ENCODE results near the gene MCM9. TPM values are rescaled to one million over a fixed set of nuclear protein-coding genes. Genes with fewer than 3 reads are reported as not detected.

Gene MCM9
- polyA plus RNA-seq, 2 of the 4 experiments (the other 2 are of a cell fraction) = 5.1 to 5.4 TPM

DNA sequence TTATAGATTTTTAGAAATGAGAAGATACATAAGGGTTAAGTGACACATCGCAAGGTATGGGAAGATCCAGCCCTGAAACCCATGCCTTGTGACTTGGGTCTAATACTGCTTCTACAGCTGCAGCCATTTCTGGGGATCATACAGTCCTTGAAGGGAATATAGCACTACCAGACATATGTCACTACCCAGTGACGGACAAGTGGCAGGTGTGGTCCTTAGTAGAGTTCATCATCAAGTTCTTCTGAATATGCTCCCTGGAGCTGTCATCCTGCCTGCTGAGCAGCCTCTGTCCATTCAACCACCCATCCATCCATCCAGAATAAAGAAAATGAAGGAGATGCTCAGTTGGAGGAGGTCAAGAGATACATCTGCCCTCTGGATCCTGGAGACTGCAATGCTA, 159.6 kb downstream of the MCM9 start:
- no peak for ATAC-seq
- no peak for FAIRE-seq
- Histone ChIP-seq H3K4me1 (no peaks in the 10 kb centered on the region), H3K4me2 (no peak overlapping the region), H3K27ac (no peak overlapping the region), H3K9me3 (no peaks in the 10 kb centered on the region), H3K4me3 (no peak overlapping the region)
- TF ChIP-seq NFE2L2 (conservative IDR thresholded peaks at IDR 0.05; ENCODE audit: low read length) (no peak), ELK1 (IDR thresholded peaks at IDR 0.05; ENCODE audit: low read depth, low read length) (no peak)
- TF ChIP-seq, protein P1, sequence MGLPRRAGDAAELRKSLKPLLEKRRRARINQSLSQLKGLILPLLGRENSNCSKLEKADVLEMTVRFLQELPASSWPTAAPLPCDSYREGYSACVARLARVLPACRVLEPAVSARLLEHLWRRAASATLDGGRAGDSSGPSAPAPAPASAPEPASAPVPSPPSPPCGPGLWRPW (IDR thresholded peaks at IDR 0.05) = no peak
- CTCF ChIA-PET = interaction anchor here (0.6 to 0.8 kb wide), 3 partner anchors 9 to 210 kb away, joined by 3 to 4 read pairs (median 4); no protein-coding TSS in a partner anchor
- no peak for DNase-seq (ENCODE audit: low read depth in 1 of 2, low spot score in 1 of 2)
- WGBS (ENCODE audit: missing lambda C conversion rate) = 96% methylated on average over 2 of the region's 2 CpGs
- POLR2A ChIA-PET = no interaction called here

DNA sequence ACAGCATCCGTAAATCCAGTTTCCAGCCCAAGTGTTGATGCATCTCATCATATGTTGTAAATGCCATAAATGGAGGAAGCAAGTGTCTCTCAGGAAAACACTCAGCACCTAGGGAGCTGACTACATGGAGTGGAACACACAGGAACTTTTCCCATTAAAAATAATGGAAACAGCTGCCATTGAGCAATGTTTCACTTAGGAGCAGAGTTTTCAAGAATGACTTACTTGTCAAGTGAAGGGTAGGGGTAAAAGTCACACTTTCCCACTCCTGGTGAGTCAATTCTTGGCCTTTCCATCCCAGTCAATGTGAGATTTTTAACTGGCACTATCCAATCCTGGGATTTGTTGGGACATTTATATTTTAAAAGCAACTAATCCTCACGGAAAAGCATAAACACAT, 160.4 kb downstream of the MCM9 start:
- H3K9me3 ChIP-seq = no peaks in the 10 kb centered on the region
- H3K4me3 ChIP-seq = no peak overlapping the region
- no peak overlapping the region for H3K4me2 ChIP-seq
- FAIRE-seq = no peak
- ATAC-seq = no peak
- DNase-seq (ENCODE audit: low read depth in 1 of 2, low spot score in 1 of 2) = no peak
- POLR2A ChIA-PET = no interaction called here
- no peaks in the 10 kb centered on the region for H3K4me1 ChIP-seq
- CTCF ChIA-PET = no interaction called here
- no peak for TF ChIP-seq ZC3H11A (IDR thresholded peaks at IDR 0.05)
- no peak for TF ChIP-seq HOXB5 (CRISPR knock-in tag; IDR thresholded peaks at IDR 0.05)
- TF ChIP-seq, protein P2, sequence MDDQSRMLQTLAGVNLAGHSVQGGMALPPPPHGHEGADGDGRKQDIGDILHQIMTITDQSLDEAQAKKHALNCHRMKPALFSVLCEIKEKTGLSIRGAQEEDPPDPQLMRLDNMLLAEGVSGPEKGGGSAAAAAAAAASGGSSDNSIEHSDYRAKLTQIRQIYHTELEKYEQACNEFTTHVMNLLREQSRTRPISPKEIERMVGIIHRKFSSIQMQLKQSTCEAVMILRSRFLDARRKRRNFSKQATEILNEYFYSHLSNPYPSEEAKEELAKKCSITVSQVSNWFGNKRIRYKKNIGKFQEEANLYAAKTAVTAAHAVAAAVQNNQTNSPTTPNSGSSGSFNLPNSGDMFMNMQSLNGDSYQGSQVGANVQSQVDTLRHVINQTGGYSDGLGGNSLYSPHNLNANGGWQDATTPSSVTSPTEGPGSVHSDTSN (IDR thresholded peaks at IDR 0.05) = no peak
- no peak for TF ChIP-seq ZNF302 (CRISPR knock-in tag; IDR thresholded peaks at IDR 0.05)
- TF ChIP-seq ELK1 (IDR thresholded peaks at IDR 0.05; ENCODE audit: low read depth, low read length) = no peak
- TF ChIP-seq FOSB (CRISPR knock-in tag; IDR thresholded peaks at IDR 0.05) = no peak
- TF ChIP-seq, protein P3, sequence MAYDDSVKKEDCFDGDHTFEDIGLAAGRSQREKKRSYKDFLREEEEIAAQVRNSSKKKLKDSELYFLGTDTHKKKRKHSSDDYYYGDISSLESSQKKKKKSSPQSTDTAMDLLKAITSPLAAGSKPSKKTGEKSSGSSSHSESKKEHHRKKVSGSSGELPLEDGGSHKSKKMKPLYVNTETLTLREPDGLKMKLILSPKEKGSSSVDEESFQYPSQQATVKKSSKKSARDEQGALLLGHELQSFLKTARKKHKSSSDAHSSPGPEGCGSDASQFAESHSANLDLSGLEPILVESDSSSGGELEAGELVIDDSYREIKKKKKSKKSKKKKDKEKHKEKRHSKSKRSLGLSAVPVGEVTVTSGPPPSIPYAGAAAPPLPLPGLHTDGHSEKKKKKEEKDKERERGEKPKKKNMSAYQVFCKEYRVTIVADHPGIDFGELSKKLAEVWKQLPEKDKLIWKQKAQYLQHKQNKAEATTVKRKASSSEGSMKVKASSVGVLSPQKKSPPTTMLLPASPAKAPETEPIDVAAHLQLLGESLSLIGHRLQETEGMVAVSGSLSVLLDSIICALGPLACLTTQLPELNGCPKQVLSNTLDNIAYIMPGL (CRISPR knock-in tag; IDR thresholded peaks at IDR 0.05; ENCODE audit: borderline replicate concordance) = no peak
- no peak for TF ChIP-seq NR3C1 (IDR thresholded peaks at IDR 0.05)
- TF ChIP-seq EHF (CRISPR knock-in tag; IDR thresholded peaks at IDR 0.05) = no peak
- TF ChIP-seq MAZ (IDR thresholded peaks at IDR 0.05; ENCODE audit: borderline replicate concordance, low read depth, low read length) = no peak
- no peak for TF ChIP-seq MYC (IDR thresholded peaks at IDR 0.05; ENCODE audit: borderline replicate concordance, low read length)
- TF ChIP-seq NFE2L2 (conservative IDR thresholded peaks at IDR 0.05; ENCODE audit: low read length) = no peak
- no peak for TF ChIP-seq TFCP2L1 (CRISPR knock-in tag; IDR thresholded peaks at IDR 0.05)
- no peak for TF ChIP-seq CBX2 (IDR thresholded peaks at IDR 0.05; ENCODE audit: borderline replicate concordance, low read depth)
- no peak for TF ChIP-seq KDM1A (IDR thresholded peaks at IDR 0.05; ENCODE audit: low read depth)
- TF ChIP-seq, protein P4, sequence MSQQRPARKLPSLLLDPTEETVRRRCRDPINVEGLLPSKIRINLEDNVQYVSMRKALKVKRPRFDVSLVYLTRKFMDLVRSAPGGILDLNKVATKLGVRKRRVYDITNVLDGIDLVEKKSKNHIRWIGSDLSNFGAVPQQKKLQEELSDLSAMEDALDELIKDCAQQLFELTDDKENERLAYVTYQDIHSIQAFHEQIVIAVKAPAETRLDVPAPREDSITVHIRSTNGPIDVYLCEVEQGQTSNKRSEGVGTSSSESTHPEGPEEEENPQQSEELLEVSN (IDR thresholded peaks at IDR 0.05; ENCODE audit: borderline replicate concordance, low read depth) = no peak
- TF ChIP-seq FOXS1 (CRISPR knock-in tag; IDR thresholded peaks at IDR 0.05) = no peak
- TF ChIP-seq RNF2 (IDR thresholded peaks at IDR 0.05; ENCODE audit: borderline replicate concordance, low read depth) = no peak
- no peak overlapping the region for H3K27ac ChIP-seq
- 95% methylated on average over 2 of the region's 2 CpGs for WGBS (ENCODE audit: missing lambda C conversion rate)

All from A549 (cell line).